GM12878 (cell line): ENCODE measurements around the gene CCDC8. TPM values are rescaled to one million over a fixed set of nuclear protein-coding genes. Genes with fewer than 3 reads are reported as not detected.

ENCODE experiments used
- ATAC-seq: fragments of 200-7000 bp; cut with Tn5 transposase; 3 replicates; pipeline ENCODE4 v1.9.1; 2020; ENCODE audit warnings: mild to moderate bottlenecking, moderate library complexity
- BruUV-seq: library from RNA; stranded (reverse); fragments of 400-500 nt; replicated peaks from 2 replicates; lab custom pipeline; 2021; lab: Mats Ljungman, UMichigan
- CTCF ChIA-PET: fragments of 300-600 bp; sonication (Branson Sonifier 250); formaldehyde crosslinking; extraction: SDS; loops from one replicate; lab custom pipeline; 2021; ENCODE audit warnings: inconsistent platforms; lab: Yijun Ruan, JAX
- POLR2A ChIA-PET: fragments of 350-600 bp; formaldehyde crosslinking; extraction: SDS; loops from one replicate; lab custom pipeline; 2021; ENCODE audit warnings: inconsistent platforms; lab: Charles Lee
- RAD21 ChIA-PET: fragments of 300-600 bp; sonication (Branson Sonifier 250); formaldehyde crosslinking; loops from one replicate; lab custom pipeline; 2023; ENCODE audit warnings: antibody characterized with exemption; ENCODE audit not compliant: unreplicated experiment; lab: Charles Lee
- SMC1A ChIA-PET: fragments of 300-600 bp; sonication (Branson Sonifier 250); formaldehyde crosslinking; loops from one replicate; lab custom pipeline; 2023; ENCODE audit not compliant: unreplicated experiment, uncharacterized antibody; lab: Charles Lee
- DNase-seq: peaks from one replicate; pipeline ENCODE4 v3.0.0-alpha.2; 2011; ENCODE audit warnings: low read depth, low spot score
- FAIRE-seq: peaks from 3 replicates; lab custom pipeline; 2011; peaks lifted over from hg19 to GRCh38; lab: Jason Lieb, UNC
- H2AFZ ChIP-seq: 2 replicates; pipeline ENCODE4 v1.6.0; 2011; ENCODE audit warnings: low read depth, low read length, control low read depth; ENCODE audit not compliant: control insufficient read depth
- H3K27ac ChIP-seq: 2 replicates; pipeline ENCODE4 v1.5.1; 2011; ENCODE audit warnings: control low read depth; ENCODE audit not compliant: control insufficient read depth, insufficient read depth
- H3K27me3 ChIP-seq, 2 experiments: replicated peaks in 1 of 2; 2 replicates each; pipeline versions ENCODE4 v1.6.0 to v1.6.1; 2011; ENCODE audit warnings: low read length in 1 of 2; ENCODE audit not compliant: control insufficient read depth in 2 of 2, insufficient read depth in 2 of 2
- H3K36me3 ChIP-seq, 2 experiments: 2 replicates each; pipeline ENCODE4 v1.5.1; 2011; ENCODE audit warnings: low read length in 1 of 2; ENCODE audit not compliant: control insufficient read depth in 2 of 2, insufficient read depth in 2 of 2
- H3K4me1 ChIP-seq: 2 replicates; pipeline ENCODE4 v1.6.1; 2011; ENCODE audit warnings: mild to moderate bottlenecking, low read length, moderate library complexity, mixed read lengths; ENCODE audit not compliant: control insufficient read depth, insufficient read depth
- H3K4me2 ChIP-seq: 2 replicates; pipeline ENCODE4 v1.6.0; 2011; ENCODE audit warnings: control low read depth; ENCODE audit not compliant: control insufficient read depth, insufficient read depth
- H3K4me3 ChIP-seq: fragments of 200-600 bp; sonication (generic); 2 replicates; pipeline ENCODE4 v1.5.1; 2016
- H3K79me2 ChIP-seq: 2 replicates; pipeline ENCODE4 v1.6.0; 2011; ENCODE audit warnings: low read length; ENCODE audit not compliant: control insufficient read depth, insufficient read depth
- H3K9ac ChIP-seq: 2 replicates; pipeline ENCODE4 v1.8.0; 2011; ENCODE audit warnings: low read length, control low read depth, mixed read lengths; ENCODE audit not compliant: control insufficient read depth, insufficient read depth
- H3K9me3 ChIP-seq: replicated peaks from 3 replicates; pipeline ENCODE4 v1.5.1; 2011; ENCODE audit warnings: mild to moderate bottlenecking, low read length; ENCODE audit not compliant: control insufficient read depth, insufficient read depth
- H4K20me1 ChIP-seq: 2 replicates; pipeline ENCODE4 v1.6.0; 2011; ENCODE audit not compliant: control insufficient read depth, insufficient read depth
- BACH1 ChIP-seq: fragments of 450-650 bp; IDR thresholded peaks from 2 replicates; pipeline ENCODE4 v1.6.1; 2017; ENCODE audit warnings: mild to moderate bottlenecking, borderline replicate concordance
- BRCA1 ChIP-seq: IDR thresholded peaks from 2 replicates; pipeline ENCODE4 v1.6.1; 2011; ENCODE audit warnings: low read depth, low read length, improper control_type of control experiment
- KDM1A ChIP-seq: fragments of 200-600 bp; sonication (generic); IDR thresholded peaks from 2 replicates; pipeline ENCODE4 v1.6.1; 2016; ENCODE audit warnings: borderline replicate concordance
- KLF5 ChIP-seq: fragments of 450-650 bp; IDR thresholded peaks from 2 replicates; pipeline ENCODE4 v1.6.1; 2014; ENCODE audit warnings: mild to moderate bottlenecking; ENCODE audit not compliant: partially characterized antibody
- MEF2A ChIP-seq: IDR thresholded peaks from 2 replicates; pipeline ENCODE4 v1.6.1; 2011; ENCODE audit warnings: low read depth, mild to moderate bottlenecking, low read length, moderate library complexity; ENCODE audit not compliant: insufficient read depth
- MTA2 ChIP-seq: fragments of 450-650 bp; IDR thresholded peaks from 2 replicates; pipeline ENCODE4 v1.6.1; 2016; ENCODE audit warnings: low read depth, mild to moderate bottlenecking, moderate library complexity
- NFYB ChIP-seq: IDR thresholded peaks from 2 replicates; pipeline ENCODE4 v1.6.1; 2011; ENCODE audit warnings: low read depth, mild to moderate bottlenecking, low read length, improper control_type of control experiment, moderate library complexity; ENCODE audit not compliant: insufficient read depth
- POLR2AphosphoS2 ChIP-seq: IDR thresholded peaks from 2 replicates; pipeline ENCODE4 v1.6.1; 2011; ENCODE audit warnings: low read depth, mild to moderate bottlenecking, low read length, improper control_type of control experiment, moderate library complexity
- RBBP5 ChIP-seq: fragments of 200-600 bp; sonication (generic); conservative IDR thresholded peaks from 2 replicates; pipeline ENCODE4 v1.6.1; 2016
- RELA ChIP-seq: fragments of 450-650 bp; IDR thresholded peaks from 2 replicates; pipeline ENCODE4 v1.8.0; 2014; ENCODE audit warnings: borderline replicate concordance; ENCODE audit not compliant: partially characterized antibody
- SREBF1 ChIP-seq: IDR thresholded peaks from 2 replicates; pipeline ENCODE4 v1.6.1; 2012; ENCODE audit warnings: mild to moderate bottlenecking, low read length
- SUPT20H ChIP-seq: IDR thresholded peaks from 2 replicates; pipeline ENCODE4 v1.6.1; 2011; ENCODE audit warnings: low read depth, mild to moderate bottlenecking, low read length, moderate library complexity, borderline replicate concordance; ENCODE audit not compliant: control insufficient read depth
- ZNF274 ChIP-seq: IDR thresholded peaks from one replicate; pipeline ENCODE4 v1.8.0; 2011; ENCODE audit not compliant: insufficient read length, insufficient read depth
- ZNF592 ChIP-seq: fragments of 450-650 bp; IDR thresholded peaks from 2 replicates; pipeline ENCODE4 v1.6.1; 2017; ENCODE audit warnings: mild to moderate bottlenecking, moderate library complexity
- WGBS: methylation state at CpG from one replicate; pipeline ENCODE4 v1.1.6; 2016; ENCODE audit warnings: low lambda C conversion rate; ENCODE audit not compliant: insufficient replicate concordance, insufficient coverage; ENCODE audit errors: missing lambda C conversion rate; 5-methylcytosine and 5-hydroxymethylcytosine counted together
- in situ Hi-C: fragments of 300-500 bp; cut with MboI; formaldehyde crosslinking; loops from 9 replicates; pipeline ENCODE4 v1.14.3; 2018; ENCODE audit warnings: mixed read lengths
- intact Hi-C: fragments of 100-400 bp; cut with micrococcal nuclease; formaldehyde crosslinking; loops from one replicate; pipeline ENCODE4 v1.14.2; 2022; ENCODE audit not compliant: unreplicated experiment
- polyA plus RNA-seq, 11 experiments: library from polyadenylated mRNA; depleted of rRNA in 4 of 11; unstranded in 6 of 11; stranded (reverse) in 5 of 11; fragments of >200 nt; fragmentation: Nextera tagmentation in 4 of 11; fragmentation: Illumina TruSeq in 1 of 11; extraction: Ambion mirVana in 4 of 11; extraction: Trizol in 1 of 11; gene quantifications; 1 replicate in 1 of 11; 2 replicates in 10 of 11; pipeline versions ENCODE4 v1.2.1 to v1.2.3, GENCODE V29; 2011 to 2016; ENCODE audit warnings: inconsistent platforms in 2 of 11, missing spikeins in 2 of 11, low read depth in 1 of 11
- total RNA-seq, 4 experiments: library from RNA; depleted of rRNA in 3 of 4; stranded (reverse); fragments of >200 nt in 3 of 4; fragmentation: Illumina TruSeq in 1 of 4; extraction: Trizol in 1 of 4; gene quantifications; 2 replicates each; pipeline versions ENCODE4 v1.2.1 to v1.2.3, GENCODE V29; 2013 to 2021

The CCDC8 gene
- total and polyA plus RNA-seq, 10 of the 15 experiments (the other 5 are each of a cell fraction or from before 2014, with no cell fraction given) = under 0.01 to 0.15 (median 0.05) TPM; not detected in 5

GRCh38 chr19:46448601-46449000, 35.2 kb upstream of the CCDC8 start:
- no peak for TF ChIP-seq MEF2A
- no peak for TF ChIP-seq POLR2AphosphoS2
- TF ChIP-seq BACH1 = no peak
- no peak for TF ChIP-seq MTA2
- no peak for TF ChIP-seq SREBF1
- H3K4me1 ChIP-seq = no peaks in the 10 kb centered on the region
- no peak overlapping the region for H3K4me2 ChIP-seq
- SMC1A ChIA-PET = no interaction called here
- no peak overlapping the region for H3K4me3 ChIP-seq
- no peak for ATAC-seq
- no peaks in the 10 kb centered on the region for H3K79me2 ChIP-seq
- RAD21 ChIA-PET = no interaction called here
- H3K9me3 ChIP-seq = no peaks in the 10 kb centered on the region; the same call in 2 of the 3 replicates
- in situ Hi-C loops (no loop called here), intact Hi-C loops (no loop called here)
- FAIRE-seq = no peak
- H3K9ac ChIP-seq = no peak overlapping the region
- BruUV-seq = no TSS peak
- no peak overlapping the region for H2AFZ ChIP-seq
- no peak overlapping the region for H3K27ac ChIP-seq
- H3K36me3 ChIP-seq = no peaks in the 10 kb centered on the region
- no peaks in the 10 kb centered on the region for H3K27me3 ChIP-seq
- POLR2A ChIA-PET = no interaction called here
- DNase-seq = no peak
- 73% methylated on average over 10 of the region's 10 CpGs for WGBS
- CTCF ChIA-PET = no interaction called here
- H4K20me1 ChIP-seq = no peaks in the 10 kb centered on the region

DNA sequence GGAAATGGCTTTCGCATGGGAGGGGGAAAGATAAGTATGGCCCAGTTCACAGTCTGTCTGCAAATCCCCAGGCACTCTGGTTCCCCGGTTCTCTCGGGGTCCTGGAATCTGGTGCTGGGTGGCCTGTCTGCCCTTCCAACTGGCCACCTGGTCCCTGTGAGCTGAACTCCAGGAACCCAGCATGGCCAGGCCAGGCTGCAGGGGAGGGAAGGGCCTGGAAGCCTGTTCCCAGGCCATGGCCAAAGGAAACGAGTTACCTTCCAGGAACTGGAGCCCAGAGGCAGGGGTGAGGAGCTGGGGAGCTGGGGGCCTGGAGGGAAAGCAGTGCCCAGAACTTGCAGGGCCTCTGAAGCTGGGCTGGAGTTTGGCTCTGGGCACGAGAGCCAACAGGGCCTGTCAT, 34.5 kb upstream of the CCDC8 start:
- Histone ChIP-seq H3K4me1 (no peaks in the 10 kb centered on the region), H3K27ac (no peak overlapping the region), H3K36me3 (no peaks in the 10 kb centered on the region), H3K9me3 (no peaks in the 10 kb centered on the region; the same call in 2 of the 3 replicates), H3K4me2 (no peak overlapping the region), H2AFZ (no peak overlapping the region), H3K27me3 (no peaks in the 10 kb centered on the region), H4K20me1 (no peaks in the 10 kb centered on the region), H3K4me3 (no peak overlapping the region), H3K9ac (no peak overlapping the region), H3K79me2 (no peaks in the 10 kb centered on the region)
- no TSS peak for BruUV-seq
- RAD21 ChIA-PET = no interaction called here
- POLR2A ChIA-PET = no interaction called here
- no peak for FAIRE-seq
- SMC1A ChIA-PET = no interaction called here
- CTCF ChIA-PET = no interaction called here
- in situ Hi-C loops = no loop called here
- no peak for ATAC-seq
- intact Hi-C loops = no loop called here
- WGBS = 51% methylated on average over 5 of the region's 5 CpGs
- no peak for DNase-seq
- TF ChIP-seq KDM1A = no peak
- no peak for TF ChIP-seq ZNF592
- TF ChIP-seq SUPT20H = no peak
- TF ChIP-seq BRCA1 = no peak
- TF ChIP-seq RBBP5 = no peak
- no peak for TF ChIP-seq ZNF274
- TF ChIP-seq NFYB = no peak
- TF ChIP-seq RELA = no peak
- TF ChIP-seq KLF5 = no peak
